Endothelial cell of hepatic sinusoid (primary cell): Measurements from ENCODE around the gene RPH3AL.
"Not testable (repeated sequence)": the region's sequence is repeated elsewhere in the genome, so short reads cannot be mapped to it uniquely, and the experiment has no call there.

Experiments
- in situ Hi-C: cut with HindIII; loops from 2 replicates; pipeline ENCODE4 v1.10.0; 2017; ENCODE audit warnings: low sequenced_read_pairs

RPH3AL gene

GRCh38 chr17:283911-284675, 68.5 kb downstream of the RPH3AL start:
- in situ Hi-C loops, result no loop called here

- in situ Hi-C loops, result no loop called here
These were observed 69.4 kb downstream of the RPH3AL start for GRCh38 chr17:282912-283882.

- in situ Hi-C loops, result no loop called here
These were observed 70.4 kb downstream of the RPH3AL start for GRCh38 chr17:282000-282911.

- in situ Hi-C loops, result no loop called here
These were observed 71.1 kb downstream of the RPH3AL start for GRCh38 chr17:281365-281999.

GRCh38 chr17:280901-281300, 71.7 kb downstream of the RPH3AL start:
- in situ Hi-C loops, result no loop called here

- in situ Hi-C loops, result no loop called here
These were observed 72.4 kb downstream of the RPH3AL start for GRCh38 chr17:280216-280615.

- in situ Hi-C loops, result no loop called here
These were observed 72.8 kb downstream of the RPH3AL start for GRCh38 chr17:279776-280175.

- in situ Hi-C loops, result no loop called here
These were observed 73.3 kb downstream of the RPH3AL start for GRCh38 chr17:279331-279730.

- in situ Hi-C loops, result no loop called here
These were observed 73.9 kb downstream of the RPH3AL start for GRCh38 chr17:278676-279059.

- in situ Hi-C loops, result no loop called here
These were observed 74.4 kb downstream of the RPH3AL start for GRCh38 chr17:278055-278675.

GRCh38 chr17:274902-275301, 77.7 kb downstream of the RPH3AL start:
- in situ Hi-C loops, result no loop called here

GRCh38 chr17:273981-274832, 78.4 kb downstream of the RPH3AL start:
- in situ Hi-C loops, result no loop called here

GRCh38 chr17:272856-273255, 79.8 kb downstream of the RPH3AL start:
- in situ Hi-C loops, result not testable (repeated sequence)

- in situ Hi-C loops, result not testable (repeated sequence)
These were observed 80.5 kb downstream of the RPH3AL start for GRCh38 chr17:271928-272623.

GRCh38 chr17:269616-270514, 82.7 kb downstream of the RPH3AL start:
- in situ Hi-C loops, result loop anchor here (5.0 to 10.0 kb wide), 2 partner anchors 83 to 335 kb away; no protein-coding TSS in a partner anchor

- in situ Hi-C loops, result loop anchor here (5.0 to 10.0 kb wide), 2 partner anchors 80 to 338 kb away; no protein-coding TSS in a partner anchor
These were observed 85.6 kb downstream of the RPH3AL start for GRCh38 chr17:266701-267667.
